Pancreas (tissue), 10 donors: ENCODE measurements around the gene SHB. TPM values are rescaled to one million over a fixed set of nuclear protein-coding genes. Genes with fewer than 3 reads are reported as not detected.

ENCODE experiments used
- ATAC-seq, 4 donors: fragments of 200-7000 bp; cut with Tn5 transposase; one replicate each; pipeline versions ENCODE4 v1.8.0 to v1.9.1; 2020; ENCODE audit warnings: mild to moderate bottlenecking in 4 of 4, moderate library complexity in 4 of 4
- DNase-seq, 6 donors: peaks; one replicate each; pipeline ENCODE4 v3.0.0-alpha.2; 2020
- FAIRE-seq: peaks from 2 replicates; lab custom pipeline; 2012; peaks lifted over from hg19 to GRCh38; lab: Jason Lieb, UNC
- H3K27ac ChIP-seq, 4 donors: fragments of 200-600 bp; sonication (generic); 1 replicate in 3 of 4; 2 replicates in 1 of 4; pipeline versions ENCODE4 v1.5.0 to v1.8.0; 2020
- H3K27me3 ChIP-seq, 4 donors: fragments of 200-600 bp; one replicate each; pipeline ENCODE4 v1.8.0; 2021
- H3K36me3 ChIP-seq, 3 donors: fragments of 200-600 bp; sonication (generic) in 1 of 3; one replicate each; pipeline versions ENCODE4 v1.5.0 to v1.8.0; 2020 to 2021
- H3K4me1 ChIP-seq, 3 donors: fragments of 200-600 bp; one replicate each; pipeline ENCODE4 v1.8.0; 2021
- H3K4me3 ChIP-seq, 4 donors: fragments of 200-600 bp; sonication (generic) in 2 of 4; one replicate each; pipeline versions ENCODE4 v1.5.0 to v1.8.0; 2020 to 2021
- H3K9me3 ChIP-seq, 4 donors: fragments of 200-600 bp; one replicate each; pipeline ENCODE4 v1.8.0; 2021
- WGBS, 2 donors: extraction: QIAGEN DNeasy Blood & Tissue Kit; methylation state at CpG; one replicate each; pipeline ENCODE4 v1.1.7; 2013; 5-methylcytosine and 5-hydroxymethylcytosine counted together
- intact Hi-C, 3 donors: fragments of 100-400 bp; cut with DNase I; formaldehyde crosslinking; loops; one replicate each; pipeline versions ENCODE4 v1.11.1 to v1.14.2; 2022
- polyA plus RNA-seq, 2 donors: library from polyadenylated mRNA; stranded (reverse); fragments of 200-250 nt; gene quantifications; one replicate each; pipeline ENCODE4 v1.2.3, GENCODE V29; 2013
- total RNA-seq, 6 donors: library from RNA; stranded (reverse); fragmentation: NEBNext Ultra II Directional in 4 of 6; extraction: Animal tissue kit (Norgen Biotek cat#: 25700) in 4 of 6; gene quantifications; one replicate each; pipeline versions ENCODE4 v1.2.1 to v1.2.4, GENCODE V29; 2021 to 2023
- TF ChIP-seq, protein P1 (sequence below), 4 donors: fragments of 200-600 bp; sonication (generic) in 3 of 4; IDR thresholded peaks; one replicate each; pipeline versions ENCODE4 v1.5.0 to v1.8.0; 2021; ENCODE audit warnings: antibody characterized with exemption in 4 of 4
- donor health status: healthy with polysubstance abuse.
- donor health status: DM: no; HTN: no; CAD: no; lungs with moderate emphysema.
- donor health status: DM: no; HTN: no; CAD: no.
- donor health status: control.
- donor health status: control.
- donor health status: Bipolar disorder and iron deficiency.
- donor health status: DM: yes; HTN: yes; CAD: no.
- donor health status: DM: no; HTN: no; CAD: no.
- donor health status: DM: no; HTN: no; CAD: no.
- donor health status: DM: yes; HTN: yes; CAD: no.

SHB gene
- total and polyA plus RNA-seq, 8 donors: 11.5 to 24.2 (median 19.2) TPM

GRCh38 chr9:37956904-37957663 lies 111.9 kb downstream of the SHB start:
- Histone ChIP-seq H3K4me3 (no peak overlapping the region), H3K9me3 (no peaks in the 10 kb centered on the region), H3K27ac (peak overlapping the region in 3 of 4 donors; percentile 23 to 42 (median 26)), H3K4me1 (peaks cover 0 to 9% (median 8%) of the 10 kb centered on the region in 3 donors), H3K36me3 (peaks cover 0 to 24% (median 8%) of the 10 kb centered on the region in 3 donors), H3K27me3 (no peaks in the 10 kb centered on the region)
- ATAC-seq (peak; percentile 33 to 75 (median 59)), FAIRE-seq (no peak), DNase-seq (peak in 2 of 6 donors; percentile 33 to 37)
- TF ChIP-seq, protein P1, sequence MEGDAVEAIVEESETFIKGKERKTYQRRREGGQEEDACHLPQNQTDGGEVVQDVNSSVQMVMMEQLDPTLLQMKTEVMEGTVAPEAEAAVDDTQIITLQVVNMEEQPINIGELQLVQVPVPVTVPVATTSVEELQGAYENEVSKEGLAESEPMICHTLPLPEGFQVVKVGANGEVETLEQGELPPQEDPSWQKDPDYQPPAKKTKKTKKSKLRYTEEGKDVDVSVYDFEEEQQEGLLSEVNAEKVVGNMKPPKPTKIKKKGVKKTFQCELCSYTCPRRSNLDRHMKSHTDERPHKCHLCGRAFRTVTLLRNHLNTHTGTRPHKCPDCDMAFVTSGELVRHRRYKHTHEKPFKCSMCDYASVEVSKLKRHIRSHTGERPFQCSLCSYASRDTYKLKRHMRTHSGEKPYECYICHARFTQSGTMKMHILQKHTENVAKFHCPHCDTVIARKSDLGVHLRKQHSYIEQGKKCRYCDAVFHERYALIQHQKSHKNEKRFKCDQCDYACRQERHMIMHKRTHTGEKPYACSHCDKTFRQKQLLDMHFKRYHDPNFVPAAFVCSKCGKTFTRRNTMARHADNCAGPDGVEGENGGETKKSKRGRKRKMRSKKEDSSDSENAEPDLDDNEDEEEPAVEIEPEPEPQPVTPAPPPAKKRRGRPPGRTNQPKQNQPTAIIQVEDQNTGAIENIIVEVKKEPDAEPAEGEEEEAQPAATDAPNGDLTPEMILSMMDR (IDR thresholded peaks at IDR 0.05): no peak
- intact Hi-C loops: no loop called here
- 43 to 48% methylated on average over 16 of the region's 16 CpGs for WGBS, 2 donors

DNA sequence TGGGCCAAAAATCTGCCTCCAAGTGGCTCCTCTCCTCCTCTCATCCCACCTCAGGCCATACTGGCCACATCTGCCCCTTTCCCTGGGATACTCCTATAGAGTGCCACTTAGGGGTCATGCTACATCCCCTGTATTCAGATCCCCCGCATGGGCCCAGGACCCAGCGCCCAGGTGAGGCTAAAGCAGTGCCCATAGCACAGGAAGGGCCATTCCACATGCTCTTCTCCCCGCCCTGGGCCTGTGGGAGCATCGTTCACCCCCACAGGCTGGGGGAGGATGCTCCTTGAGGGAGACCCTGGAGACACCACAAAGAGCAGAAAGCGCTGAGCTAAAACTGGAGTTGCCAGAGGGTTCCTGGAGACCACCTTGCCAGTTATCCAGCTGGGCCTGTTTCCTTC lies 112.6 kb downstream of the SHB start:
- intact Hi-C loops: no loop called here
- TF ChIP-seq, protein P1 (IDR thresholded peaks at IDR 0.05): no peak
- H3K36me3 ChIP-seq: peaks cover 0 to 24% (median 8%) of the 10 kb centered on the region in 3 donors
- WGBS, 2 donors: 96 to 100% methylated on average over 5 of the region's 5 CpGs
- peaks cover 0 to 12% (median 9%) of the 10 kb centered on the region in 3 donors for H3K4me1 ChIP-seq
- ATAC-seq (no peak), DNase-seq (no peak), FAIRE-seq (no peak)
- no peak overlapping the region for H3K4me3 ChIP-seq
- no peaks in the 10 kb centered on the region for H3K27me3 ChIP-seq
- H3K27ac ChIP-seq: peak overlapping the region in 2 of 4 donors; percentile 23 to 42
- H3K9me3 ChIP-seq: no peaks in the 10 kb centered on the region

DNA sequence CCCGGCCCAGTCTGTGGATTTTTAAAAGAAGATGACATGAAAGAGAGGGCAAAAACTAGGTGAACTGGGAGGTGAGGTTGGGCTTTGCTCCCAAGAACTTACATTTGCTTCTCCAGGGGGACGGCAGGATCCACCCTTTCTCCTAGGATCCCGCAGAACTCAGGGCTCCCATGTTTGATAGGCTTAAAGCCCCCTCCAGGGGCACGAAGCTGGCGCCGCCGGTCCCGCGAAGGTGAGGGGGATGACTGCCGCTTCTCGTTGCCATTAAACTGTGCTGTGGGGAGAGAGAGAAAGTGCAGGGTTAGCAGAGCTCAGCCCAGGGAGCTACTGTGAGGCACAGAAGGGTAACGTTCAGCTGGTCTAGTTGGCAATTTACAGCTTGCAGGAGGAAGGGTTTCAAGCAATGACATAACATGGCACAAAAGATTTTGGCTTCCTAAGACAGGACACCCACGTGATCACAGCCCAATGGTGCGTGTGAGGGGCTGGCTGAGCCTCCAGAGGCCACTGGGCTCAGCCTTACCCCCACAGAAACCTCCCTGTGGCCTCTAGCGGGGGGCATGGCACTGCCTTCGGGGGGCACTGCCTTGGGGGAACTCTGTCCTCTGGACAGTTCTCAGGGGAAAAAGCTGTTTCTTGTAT lies 113.1 kb downstream of the SHB start:
- ATAC-seq: no peak
- no peak for FAIRE-seq
- no peak for DNase-seq
- peaks cover 0 to 24% (median 8%) of the 10 kb centered on the region in 3 donors for H3K36me3 ChIP-seq
- H3K4me1 ChIP-seq: peaks cover 4 to 16% (median 9%) of the 10 kb centered on the region in 3 donors
- intact Hi-C loops: no loop called here
- peak overlapping the region in 1 of 4 donors; percentile 23 for H3K27ac ChIP-seq
- TF ChIP-seq, protein P1 (IDR thresholded peaks at IDR 0.05): no peak
- H3K9me3 ChIP-seq: no peaks in the 10 kb centered on the region
- H3K4me3 ChIP-seq: no peak overlapping the region
- H3K27me3 ChIP-seq: no peaks in the 10 kb centered on the region
- WGBS, 2 donors: 93% methylated on average over 15 of the region's 16 CpGs

GRCh38 chr9:37954581-37954981 lies 114.4 kb downstream of the SHB start:
- Histone ChIP-seq H3K4me3 (no peak overlapping the region), H3K27ac (peak overlapping the region in 2 of 4 donors; percentile 64 to 67), H3K4me1 (peaks cover 6 to 21% (median 9%) of the 10 kb centered on the region in 3 donors), H3K36me3 (peaks cover 0 to 24% (median 8%) of the 10 kb centered on the region in 3 donors), H3K9me3 (no peaks in the 10 kb centered on the region), H3K27me3 (no peaks in the 10 kb centered on the region)
- FAIRE-seq (no peak), ATAC-seq (no peak), DNase-seq (no peak)
- WGBS, 2 donors: 54 to 73% methylated on average over 3 of the region's 3 CpGs
- TF ChIP-seq, protein P1 (IDR thresholded peaks at IDR 0.05): no peak
- intact Hi-C loops: no loop called here
